Esophagus squamous epithelium (tissue), 4 donors: ENCODE measurements around the gene EPHA8.

Source experiments
- CTCF ChIP-seq, 6 experiments: fragments of 450-650 bp in 4 of 6; fragments of 200-600 bp in 2 of 6; sonication (generic) in 2 of 6; IDR thresholded peaks; one replicate each; pipeline ENCODE4 v1.5.1; 2016 to 2019; ENCODE audit warnings: antibody characterized with exemption in 6 of 6, mild to moderate bottlenecking in 4 of 6, moderate library complexity in 4 of 6
- POLR2A ChIP-seq, 4 donors: fragments of 450-650 bp; IDR thresholded peaks; one replicate each; pipeline ENCODE4 v1.6.1; 2017; ENCODE audit warnings: antibody characterized with exemption in 4 of 4, mild to moderate bottlenecking in 4 of 4, moderate library complexity in 3 of 4

- TF ChIP-seq CTCF (IDR thresholded peaks at IDR 0.05) (no peak), POLR2A (IDR thresholded peaks at IDR 0.05) (no peak)
These were observed 56.5 kb downstream of the EPHA8 start for GRCh38 chr1:22619798-22620197.
